HG03095 (cell line): ENCODE data around the gene OR10AD1.

Experiments
- ATAC-seq: cut with Tn5 transposase; IDR thresholded peaks from one replicate; pipeline ENCODE4 v1.9.1; 2021; ENCODE audit warnings: moderate library complexity; ENCODE audit not compliant: unreplicated experiment

The OR10AD1 gene

DNA sequence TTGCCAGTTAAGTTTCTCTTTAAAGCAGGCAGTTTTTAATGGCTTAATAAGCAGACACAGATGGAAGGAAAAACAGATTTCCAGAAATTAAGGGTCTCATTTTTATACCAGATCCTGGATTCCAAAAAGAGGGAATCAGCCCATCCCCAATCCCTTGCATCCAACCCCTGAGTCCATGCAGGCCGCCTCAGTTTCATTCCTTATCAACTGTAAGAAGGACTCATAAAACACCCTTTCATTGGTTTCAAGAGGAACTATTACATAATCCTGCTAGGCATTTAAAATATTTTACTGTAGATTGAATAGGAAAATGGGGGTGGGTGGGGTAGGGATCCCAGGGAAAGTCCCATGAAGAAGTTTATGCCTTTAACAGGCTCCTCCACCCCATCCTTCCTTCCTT lies 10.2 kb downstream of the OR10AD1 start:
- no peak for ATAC-seq

GRCh38 chr12:48191096-48191495 lies 12.0 kb downstream of the OR10AD1 start:
- no peak for ATAC-seq

DNA sequence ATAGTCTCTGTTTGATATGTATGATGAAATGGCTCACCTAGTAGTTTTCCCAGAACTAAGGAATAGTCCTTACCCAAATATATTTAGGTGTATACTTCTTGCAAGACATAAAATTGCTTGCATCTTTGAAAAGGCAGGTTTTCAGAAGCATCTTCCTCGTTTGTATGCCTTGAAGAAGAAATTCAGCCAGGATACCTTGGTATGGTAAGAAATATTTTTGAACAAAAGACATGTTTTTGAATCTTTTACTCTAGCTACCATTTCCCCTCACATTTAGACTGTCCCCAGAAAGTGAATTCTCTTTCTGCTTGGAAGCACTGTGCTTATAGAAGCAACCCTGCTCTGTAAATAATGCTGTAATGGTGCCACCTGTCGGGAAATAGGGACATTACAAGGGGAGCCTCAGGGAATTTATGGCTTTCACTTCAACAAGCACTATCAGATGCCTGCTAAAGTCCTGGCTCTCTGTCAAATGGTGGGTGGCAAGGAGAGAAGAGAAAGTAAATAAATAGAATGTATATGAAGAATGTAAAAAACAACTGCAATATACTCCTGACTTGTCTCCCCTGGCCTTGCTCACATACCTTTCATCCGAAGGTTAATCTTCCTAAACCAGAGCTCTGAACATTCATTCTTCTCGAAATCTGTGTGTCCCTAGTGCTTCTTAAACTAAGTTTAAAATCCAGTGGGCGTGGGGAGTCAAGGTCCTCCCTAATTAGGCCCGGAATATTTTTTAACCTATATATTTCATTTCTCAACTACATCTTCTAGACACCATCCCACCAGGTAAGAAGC lies 13.6 kb downstream of the OR10AD1 start:
- ATAC-seq: no peak

- ATAC-seq: no peak
Observed at GRCh38 chr12:48187916-48188695, 15.0 kb downstream of the OR10AD1 start.

DNA sequence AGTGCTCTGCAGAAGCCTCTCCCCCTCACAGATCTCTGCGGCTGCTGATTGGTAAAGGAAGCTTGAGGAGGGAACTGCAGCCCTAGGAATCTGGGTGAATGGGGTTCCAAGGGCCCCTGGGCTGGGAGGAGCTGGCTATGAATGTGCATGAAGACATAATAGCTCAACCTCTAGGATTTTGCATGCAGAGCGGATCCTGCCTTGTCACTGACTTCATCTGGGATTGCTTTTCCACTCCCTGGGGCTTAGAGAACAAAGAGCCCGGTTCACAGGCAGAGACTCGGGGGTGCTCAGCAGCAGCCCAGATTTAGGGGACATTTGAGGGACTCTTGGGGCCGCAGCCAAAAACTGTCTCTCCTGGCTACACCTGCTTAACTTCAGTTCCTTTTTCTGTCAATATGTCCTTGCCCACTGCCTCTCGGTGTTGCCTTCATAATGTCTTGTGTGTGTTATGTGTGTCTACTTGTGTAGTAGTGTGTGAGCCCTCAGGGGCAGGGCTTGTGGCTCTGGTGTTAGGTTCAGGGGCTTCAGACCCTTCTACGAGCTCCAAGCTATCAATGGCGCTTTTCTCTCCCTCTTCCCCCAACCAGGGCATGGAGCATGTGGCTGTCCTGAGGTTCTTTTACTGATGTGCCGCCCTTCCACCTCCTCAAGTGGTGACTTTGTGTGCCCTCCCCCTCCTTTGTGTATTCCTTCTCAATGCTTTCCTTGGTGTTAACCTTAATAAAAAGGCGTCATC lies 17.7 kb downstream of the OR10AD1 start:
- no peak for ATAC-seq

- ATAC-seq: no peak
Observed at GRCh38 chr12:48184549-48184922, 18.6 kb downstream of the OR10AD1 start.

- ATAC-seq: no peak
Observed at GRCh38 chr12:48183876-48184548, 19.1 kb downstream of the OR10AD1 start.

GRCh38 chr12:48183091-48183875 lies 19.8 kb downstream of the OR10AD1 start, which contains the start of gene CCDC184:
CCDC184 (plus strand) TSS chr12:48183644; CDS start chr12:48184123, 479 bp downstream.
- peak; percentile 61 for ATAC-seq

- ATAC-seq: no peak
Observed at GRCh38 chr12:48182631-48183030, 20.5 kb downstream of the OR10AD1 start.

- no peak for ATAC-seq
Observed at GRCh38 chr12:48180857-48181495, 22.1 kb downstream of the OR10AD1 start.

- no peak for ATAC-seq
Observed at GRCh38 chr12:48180424-48180823, 22.7 kb downstream of the OR10AD1 start.

GRCh38 chr12:48179466-48179865 lies 23.6 kb downstream of the OR10AD1 start:
- ATAC-seq: no peak

DNA sequence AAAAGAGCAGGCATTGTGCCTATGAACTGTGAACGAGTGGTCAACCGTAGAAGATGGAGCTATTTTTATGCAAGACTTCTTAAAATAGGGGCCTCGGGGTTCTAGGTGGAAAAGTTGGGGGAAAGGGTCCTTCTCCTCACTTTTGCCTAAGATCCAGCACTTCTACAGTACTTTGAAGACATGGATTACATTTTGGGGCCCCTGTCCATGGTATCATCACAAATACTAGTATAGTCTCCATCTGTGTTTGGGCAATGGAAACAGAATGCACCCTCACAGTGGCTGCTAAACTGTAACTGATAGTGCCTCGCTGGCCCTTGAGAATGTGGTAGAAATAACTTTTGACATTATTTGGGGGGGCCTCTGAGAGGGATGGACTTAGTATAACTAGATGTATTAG lies 25.1 kb downstream of the OR10AD1 start:
- ATAC-seq: no peak

- no peak for ATAC-seq
Observed at GRCh38 chr12:48176417-48176751, 26.7 kb downstream of the OR10AD1 start.

- no peak for ATAC-seq
Observed at GRCh38 chr12:48175613-48176416, 27.3 kb downstream of the OR10AD1 start.

GRCh38 chr12:48169011-48169410 lies 34.1 kb downstream of the OR10AD1 start:
- no peak for ATAC-seq

DNA sequence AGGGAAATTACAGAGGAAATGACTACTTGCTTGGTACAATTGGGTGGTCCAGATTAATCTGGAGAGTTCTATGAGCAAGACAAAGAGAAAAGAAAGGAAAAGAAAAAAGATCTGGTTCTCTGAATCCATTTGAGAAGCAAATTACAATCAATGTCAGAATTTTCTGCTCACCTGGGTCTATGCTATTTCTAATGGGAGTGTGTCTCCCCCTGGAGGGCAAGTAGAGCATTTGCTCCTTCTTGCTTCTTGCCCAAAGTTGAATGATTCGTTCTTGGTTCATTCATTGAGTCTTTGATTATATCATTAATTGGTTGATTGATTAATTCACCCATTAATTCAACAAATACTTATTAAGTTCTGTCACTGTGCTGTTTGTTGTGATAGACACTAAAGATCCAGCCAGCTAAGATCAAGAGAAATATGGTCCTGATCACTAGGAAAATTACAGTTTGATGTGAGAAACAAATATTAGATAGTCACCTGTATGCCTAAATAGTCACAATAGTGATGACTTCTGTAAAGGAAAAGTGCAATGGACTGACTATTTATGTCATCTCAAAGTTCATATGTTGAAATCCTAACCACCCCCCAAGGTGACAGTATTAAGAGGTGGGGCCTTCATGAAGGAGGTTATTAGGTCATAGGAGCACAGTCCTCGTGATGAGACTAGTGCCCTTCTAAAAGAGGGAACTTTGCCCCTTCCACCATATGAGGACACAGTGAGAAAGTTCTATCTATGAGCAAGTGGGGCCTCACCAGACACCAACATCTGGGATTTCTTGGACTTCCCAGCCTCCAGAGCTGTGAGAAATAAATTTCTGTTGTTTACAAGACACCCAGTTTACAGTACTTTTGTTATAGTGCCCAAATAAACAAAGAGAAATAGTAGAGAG lies 37.8 kb downstream of the OR10AD1 start:
- no peak for ATAC-seq

DNA sequence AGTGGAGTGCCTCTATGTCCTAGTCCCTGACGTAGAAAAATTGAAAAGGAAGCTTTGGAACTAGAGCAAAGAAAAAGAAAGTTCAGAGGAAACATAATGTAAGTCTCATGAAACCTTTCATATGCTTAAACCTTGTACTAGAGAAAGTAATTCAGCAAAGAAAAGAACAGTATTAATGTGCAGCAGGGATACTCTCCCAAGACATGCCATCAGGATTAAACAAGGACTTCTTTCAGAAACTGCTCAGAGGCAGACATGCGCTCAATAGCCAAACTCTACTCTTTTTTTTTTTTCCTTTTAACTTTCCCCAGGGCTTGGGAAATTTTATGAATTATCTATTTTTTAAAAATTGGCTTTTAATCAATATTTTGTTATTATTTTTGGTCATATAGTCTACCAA lies 38.6 kb downstream of the OR10AD1 start:
- no peak for ATAC-seq
